Hepatocyte (in vitro differentiated cells): ENCODE measurements around the gene WDR74.

ENCODE experiments used
- EZH2 ChIP-seq: fragments of 200-600 bp; sonication (generic); IDR thresholded peaks from 2 replicates; pipeline ENCODE4 v1.6.1; 2016; ENCODE audit warnings: antibody characterized with exemption, mild to moderate bottlenecking, borderline replicate concordance
- EZH2phosphoT487 ChIP-seq: fragments of 200-600 bp; sonication (generic); IDR thresholded peaks from one replicate; pipeline ENCODE4 v1.6.1; 2018; ENCODE audit warnings: antibody characterized with exemption, mild to moderate bottlenecking, low read depth, moderate library complexity; ENCODE audit not compliant: unreplicated experiment, severe bottlenecking
- TF ChIP-seq, protein P1 (sequence below): fragments of 200-600 bp; sonication (generic); IDR thresholded peaks from 2 replicates; pipeline ENCODE4 v1.5.1; 2016; ENCODE audit warnings: antibody characterized with exemption, mild to moderate bottlenecking; ENCODE audit not compliant: poor library complexity

DNA sequence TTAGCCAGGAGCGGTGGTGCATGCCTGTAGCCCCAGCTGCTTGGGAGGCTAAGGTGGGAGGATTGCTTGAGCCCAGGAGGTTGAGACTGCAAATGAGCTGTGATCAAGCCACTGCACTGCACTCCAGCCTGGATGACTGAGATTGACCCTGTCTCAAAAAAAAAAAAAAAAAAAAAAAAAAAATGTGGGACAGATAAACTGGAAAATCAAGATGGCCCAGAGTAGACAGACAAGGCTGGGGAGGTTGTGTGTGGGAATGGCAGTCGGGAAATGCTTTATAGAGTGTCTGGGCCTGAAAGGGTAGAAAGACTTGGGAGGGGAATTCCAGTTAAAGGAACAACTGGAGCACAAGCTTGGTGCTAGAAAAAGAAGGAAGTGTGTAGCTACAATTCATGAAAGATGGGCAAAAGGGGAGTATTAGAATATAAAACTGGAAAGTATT, 18.2 kb upstream of the WDR74 start:
- TF ChIP-seq, protein P1, sequence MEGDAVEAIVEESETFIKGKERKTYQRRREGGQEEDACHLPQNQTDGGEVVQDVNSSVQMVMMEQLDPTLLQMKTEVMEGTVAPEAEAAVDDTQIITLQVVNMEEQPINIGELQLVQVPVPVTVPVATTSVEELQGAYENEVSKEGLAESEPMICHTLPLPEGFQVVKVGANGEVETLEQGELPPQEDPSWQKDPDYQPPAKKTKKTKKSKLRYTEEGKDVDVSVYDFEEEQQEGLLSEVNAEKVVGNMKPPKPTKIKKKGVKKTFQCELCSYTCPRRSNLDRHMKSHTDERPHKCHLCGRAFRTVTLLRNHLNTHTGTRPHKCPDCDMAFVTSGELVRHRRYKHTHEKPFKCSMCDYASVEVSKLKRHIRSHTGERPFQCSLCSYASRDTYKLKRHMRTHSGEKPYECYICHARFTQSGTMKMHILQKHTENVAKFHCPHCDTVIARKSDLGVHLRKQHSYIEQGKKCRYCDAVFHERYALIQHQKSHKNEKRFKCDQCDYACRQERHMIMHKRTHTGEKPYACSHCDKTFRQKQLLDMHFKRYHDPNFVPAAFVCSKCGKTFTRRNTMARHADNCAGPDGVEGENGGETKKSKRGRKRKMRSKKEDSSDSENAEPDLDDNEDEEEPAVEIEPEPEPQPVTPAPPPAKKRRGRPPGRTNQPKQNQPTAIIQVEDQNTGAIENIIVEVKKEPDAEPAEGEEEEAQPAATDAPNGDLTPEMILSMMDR: no peak
- TF ChIP-seq EZH2 (no peak), EZH2phosphoT487 (no peak)
